Testis (tissue), 2 donors: Measurements from ENCODE around the gene ALDOC.

Source experiments
- CTCF ChIP-seq, 3 experiments: fragments of 450-650 bp in 2 of 3; fragments of 200-600 bp in 1 of 3; sonication (generic) in 1 of 3; IDR thresholded peaks; one replicate each; pipeline ENCODE4 v1.5.1; 2016 to 2019; ENCODE audit warnings: antibody characterized with exemption in 3 of 3, mild to moderate bottlenecking in 2 of 3, moderate library complexity in 1 of 3
- POLR2A ChIP-seq: fragments of 450-650 bp; IDR thresholded peaks from one replicate; pipeline ENCODE4 v1.6.1; 2017; ENCODE audit warnings: antibody characterized with exemption, mild to moderate bottlenecking, moderate library complexity

DNA sequence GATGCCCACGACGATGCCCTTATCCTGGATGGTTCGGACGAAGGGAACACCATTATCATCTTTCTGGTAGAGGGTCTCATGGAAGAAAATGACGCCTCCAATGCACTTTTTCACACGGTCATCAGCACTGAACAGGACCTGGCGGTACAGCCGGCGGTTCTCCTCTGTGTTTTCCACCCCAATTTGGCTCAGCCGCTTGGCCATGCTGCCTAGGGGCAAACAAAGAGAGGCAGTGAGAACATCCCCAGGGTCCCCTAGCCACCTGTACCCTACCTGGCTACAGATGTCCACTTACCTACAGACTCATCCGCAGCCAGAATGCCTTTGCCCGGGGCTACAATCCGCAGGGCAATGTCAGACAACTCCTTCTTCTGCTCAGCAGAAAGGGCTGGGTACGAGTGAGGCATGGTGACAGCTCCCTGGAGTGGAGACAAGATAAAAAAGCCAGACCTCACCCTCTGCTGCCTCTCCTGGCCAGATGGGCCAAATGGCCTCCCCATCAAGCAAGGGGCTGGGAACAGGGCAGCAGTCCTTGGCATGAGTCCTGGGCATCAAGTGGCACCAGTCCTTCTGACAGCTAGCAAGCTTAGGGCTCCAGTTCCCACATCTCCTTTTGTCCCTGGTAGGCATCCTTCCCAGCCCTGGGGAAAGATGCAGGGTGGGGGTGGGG, 1.4 kb downstream of the ALDOC start:
- TF ChIP-seq CTCF (IDR thresholded peaks at IDR 0.05) (no peak), POLR2A (no peak)
